ENCODE measurements around the gene RP9. TPM values are rescaled to one million over a fixed set of nuclear protein-coding genes. Genes with fewer than 3 reads are reported as not detected.

Gene RP9
- total and polyA plus RNA-seq, 2 of the 13 experiments (the other 11 are each of a cell fraction or from before 2014, with no cell fraction given): 14.2 to 18.6 TPM

- TF ChIP-seq ZNF841 (CRISPR knock-in tag; IDR thresholded peaks at IDR 0.05; ENCODE audit: borderline replicate concordance) (no peak), CREB1 (IDR thresholded peaks at IDR 0.05) (no peak), CREB1 (CRISPR knock-in tag; IDR thresholded peaks at IDR 0.05) (no peak), SNRNP70 (IDR thresholded peaks at IDR 0.05; ENCODE audit: low read depth, low read length) (no peak), ZNF274 (CRISPR knock-in tag; IDR thresholded peaks at IDR 0.05) (no peak; the same call in 1 of the 2 replicates), HDAC6 (IDR thresholded peaks at IDR 0.05; ENCODE audit: low read depth, low read length) (no peak), U2AF2 (IDR thresholded peaks at IDR 0.05; ENCODE audit: low read depth, low read length) (no peak), MED1 (CRISPR knock-in tag; IDR thresholded peaks at IDR 0.05) (0 out of 2 replicates have a peak, but pooled peaks have one; percentile 13), HES4 (CRISPR knock-in tag; IDR thresholded peaks at IDR 0.05; ENCODE audit: borderline replicate concordance) (peak; percentile 41; the same call in 1 of the 2 replicates), GATAD2A (CRISPR knock-in tag; IDR thresholded peaks at IDR 0.05) (no peak), POLR2AphosphoS2 (IDR thresholded peaks at IDR 0.05; ENCODE audit: low read depth, low read length) (no peak), SOX13 (IDR thresholded peaks at IDR 0.05) (no peak), SOX13 (CRISPR knock-in tag; conservative IDR thresholded peaks at IDR 0.05 in 1 of 2, IDR thresholded peaks at IDR 0.05 in 1 of 2) (0 out of 4 replicates have a peak, but pooled peaks of 1 of the 2 experiments have one; percentile 22), XBP1 (CRISPR knock-in tag; IDR thresholded peaks at IDR 0.05) (no peak), MAFK (conservative IDR thresholded peaks at IDR 0.05 in 1 of 2, IDR thresholded peaks at IDR 0.05 in 1 of 2; ENCODE audit: low read length in 2 of 2) (no peak), SMYD3 (CRISPR knock-in tag; IDR thresholded peaks at IDR 0.05) (peak; percentile 36; the same call in 1 of the 2 replicates), SAFB2 (CRISPR knock-in tag; IDR thresholded peaks at IDR 0.05; ENCODE audit: borderline replicate concordance, low read depth) (no peak; the same call in 1 of the 2 replicates), NR3C1 (CRISPR knock-in tag; IDR thresholded peaks at IDR 0.05) (no peak)
- TF ChIP-seq, protein P1, sequence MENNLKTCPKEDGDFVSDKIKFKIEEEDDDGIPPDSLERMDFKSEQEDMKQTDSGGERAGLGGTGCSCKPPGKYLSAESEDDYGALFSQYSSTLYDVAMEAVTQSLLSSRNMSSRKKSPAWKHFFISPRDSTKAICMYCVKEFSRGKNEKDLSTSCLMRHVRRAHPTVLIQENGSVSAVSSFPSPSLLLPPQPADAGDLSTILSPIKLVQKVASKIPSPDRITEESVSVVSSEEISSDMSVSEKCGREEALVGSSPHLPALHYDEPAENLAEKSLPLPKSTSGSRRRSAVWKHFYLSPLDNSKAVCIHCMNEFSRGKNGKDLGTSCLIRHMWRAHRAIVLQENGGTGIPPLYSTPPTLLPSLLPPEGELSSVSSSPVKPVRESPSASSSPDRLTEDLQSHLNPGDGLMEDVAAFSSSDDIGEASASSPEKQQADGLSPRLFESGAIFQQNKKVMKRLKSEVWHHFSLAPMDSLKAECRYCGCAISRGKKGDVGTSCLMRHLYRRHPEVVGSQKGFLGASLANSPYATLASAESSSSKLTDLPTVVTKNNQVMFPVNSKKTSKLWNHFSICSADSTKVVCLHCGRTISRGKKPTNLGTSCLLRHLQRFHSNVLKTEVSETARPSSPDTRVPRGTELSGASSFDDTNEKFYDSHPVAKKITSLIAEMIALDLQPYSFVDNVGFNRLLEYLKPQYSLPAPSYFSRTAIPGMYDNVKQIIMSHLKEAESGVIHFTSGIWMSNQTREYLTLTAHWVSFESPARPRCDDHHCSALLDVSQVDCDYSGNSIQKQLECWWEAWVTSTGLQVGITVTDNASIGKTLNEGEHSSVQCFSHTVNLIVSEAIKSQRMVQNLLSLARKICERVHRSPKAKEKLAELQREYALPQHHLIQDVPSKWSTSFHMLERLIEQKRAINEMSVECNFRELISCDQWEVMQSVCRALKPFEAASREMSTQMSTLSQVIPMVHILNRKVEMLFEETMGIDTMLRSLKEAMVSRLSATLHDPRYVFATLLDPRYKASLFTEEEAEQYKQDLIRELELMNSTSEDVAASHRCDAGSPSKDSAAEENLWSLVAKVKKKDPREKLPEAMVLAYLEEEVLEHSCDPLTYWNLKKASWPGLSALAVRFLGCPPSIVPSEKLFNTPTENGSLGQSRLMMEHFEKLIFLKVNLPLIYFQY (CRISPR knock-in tag; IDR thresholded peaks at IDR 0.05; ENCODE audit: borderline replicate concordance): peak; percentile 87; the same call in 1 of the 2 replicates
- TF ChIP-seq, protein P2, sequence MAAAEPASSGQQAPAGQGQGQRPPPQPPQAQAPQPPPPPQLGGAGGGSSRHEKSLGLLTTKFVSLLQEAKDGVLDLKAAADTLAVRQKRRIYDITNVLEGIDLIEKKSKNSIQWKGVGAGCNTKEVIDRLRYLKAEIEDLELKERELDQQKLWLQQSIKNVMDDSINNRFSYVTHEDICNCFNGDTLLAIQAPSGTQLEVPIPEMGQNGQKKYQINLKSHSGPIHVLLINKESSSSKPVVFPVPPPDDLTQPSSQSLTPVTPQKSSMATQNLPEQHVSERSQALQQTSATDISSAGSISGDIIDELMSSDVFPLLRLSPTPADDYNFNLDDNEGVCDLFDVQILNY (CRISPR knock-in tag; conservative IDR thresholded peaks at IDR 0.05): no peak
These were observed at the start of gene RP9 (continued) for GRCh38 chr7:33109005-33109757.
